Fibroblast of skin of left biceps (primary cell): ENCODE measurements around the gene KIF16B.
"Not testable (repeated sequence)": the region's sequence is repeated elsewhere in the genome, so short reads cannot be mapped to it uniquely, and the experiment has no call there.

Source experiments
- DNase-seq, 2 experiments: peaks; one replicate each; pipeline ENCODE4 v3.0.0-alpha.2; 2013; ENCODE audit warnings: low read depth in 2 of 2

The KIF16B gene

DNA sequence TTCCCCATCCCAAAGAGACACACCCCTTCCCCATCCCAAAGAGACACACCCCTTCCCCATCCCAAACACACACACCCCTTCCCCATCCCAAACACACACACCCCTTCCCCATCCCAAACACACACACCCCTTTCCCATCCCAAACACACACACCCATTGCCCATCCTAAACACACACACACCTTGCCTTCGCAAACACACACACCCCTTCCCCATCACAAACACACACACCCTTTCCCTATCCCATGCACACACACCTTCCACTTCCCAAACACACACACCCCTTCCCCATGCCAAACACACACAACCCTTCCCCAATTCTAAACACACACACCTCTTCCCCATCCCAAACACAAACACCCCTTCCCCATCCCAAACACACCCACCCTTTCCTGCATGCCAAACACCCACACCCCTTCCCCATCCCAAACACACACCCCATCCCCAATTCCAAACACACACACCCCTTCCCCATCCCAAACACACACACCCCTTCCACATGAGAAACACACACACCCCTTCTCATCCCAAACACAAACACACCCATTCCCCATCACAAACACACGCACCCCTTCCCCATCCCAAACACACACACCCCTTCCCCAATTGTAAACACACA is 315.3 kb downstream of the KIF16B start:
- DNase-seq, result no peak

DNA sequence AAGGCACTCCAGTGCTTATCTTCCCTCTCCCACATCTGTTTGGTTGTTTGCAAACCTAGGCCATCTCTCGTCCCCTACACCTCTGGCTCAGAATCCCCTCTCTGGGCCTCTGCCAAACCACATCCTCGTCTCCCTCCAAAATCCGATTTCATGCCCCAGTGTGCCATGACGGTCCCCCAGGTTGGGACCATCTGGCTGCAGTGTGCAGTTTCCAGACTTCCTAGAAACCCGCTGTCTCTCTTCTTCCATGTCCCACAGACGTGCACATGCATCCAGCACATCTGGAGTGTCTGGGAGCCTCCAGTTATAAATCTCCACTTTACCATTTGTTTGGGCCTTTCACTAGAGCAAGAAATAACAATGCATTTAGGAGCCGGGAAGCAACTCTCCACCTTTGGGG is 316.2 kb downstream of the KIF16B start:
- DNase-seq, result no peak

GRCh38 chr20:16246870-16247269 is 326.4 kb downstream of the KIF16B start:
- DNase-seq, result no peak

GRCh38 chr20:16246291-16246690 is 327.0 kb downstream of the KIF16B start:
- no peak for DNase-seq

GRCh38 chr20:16245879-16246278 is 327.4 kb downstream of the KIF16B start:
- no peak for DNase-seq

- DNase-seq, result no peak
Measured at GRCh38 chr20:16244892-16245291, 328.4 kb downstream of the KIF16B start.

- no peak for DNase-seq
Measured at GRCh38 chr20:16243470-16243869, 329.8 kb downstream of the KIF16B start.

DNA sequence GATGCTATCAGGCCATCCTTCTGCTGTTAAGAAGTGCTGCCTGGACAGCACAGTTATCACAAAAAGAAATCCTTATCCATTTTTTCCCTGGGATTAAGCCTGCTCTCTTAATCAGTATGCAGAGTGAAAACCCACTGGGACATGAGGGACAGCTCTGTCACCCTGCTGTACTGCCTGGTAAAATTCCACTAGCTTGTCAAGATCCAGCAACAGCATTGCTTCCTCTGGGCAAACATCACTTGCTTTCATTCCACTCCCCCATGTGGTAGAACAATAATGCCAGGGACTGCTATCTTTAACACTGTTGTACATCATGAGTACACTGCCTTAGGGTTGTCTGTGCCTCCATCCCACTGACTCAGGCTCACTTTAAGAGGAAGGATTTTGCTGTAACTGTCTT is 331.3 kb downstream of the KIF16B start:
- DNase-seq, result no peak

GRCh38 chr20:16240355-16240754 is 332.9 kb downstream of the KIF16B start:
- DNase-seq, result no peak

DNA sequence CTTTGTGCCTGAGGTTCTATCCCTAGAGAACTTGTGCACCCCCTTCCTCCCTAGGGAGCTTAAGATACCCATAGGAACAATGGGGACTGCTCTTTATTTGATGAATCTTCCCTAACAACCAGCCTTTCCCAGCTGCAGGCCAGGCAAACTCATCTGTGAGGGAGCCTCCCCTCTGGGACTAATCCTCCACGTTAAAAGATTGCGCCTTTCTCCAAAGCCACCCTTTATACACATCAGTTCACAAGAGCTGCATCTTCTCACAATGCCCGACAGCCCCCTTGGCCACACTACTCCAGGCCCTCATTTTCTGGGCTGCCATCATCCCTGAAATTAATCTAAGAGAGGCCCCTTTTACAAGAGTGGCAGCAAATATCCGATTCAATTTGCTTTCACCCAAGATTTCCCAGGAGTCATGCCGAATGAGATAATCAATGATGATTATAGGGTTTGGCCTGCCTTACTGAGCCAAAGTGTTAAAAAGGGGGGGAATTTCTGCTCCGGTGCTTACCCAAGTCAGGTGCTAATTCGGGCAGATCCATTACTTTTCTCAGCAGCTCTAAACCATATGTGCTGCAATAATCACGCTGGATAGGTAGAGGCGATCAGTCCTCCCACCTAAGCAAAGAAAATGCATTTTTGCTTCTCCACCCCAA is 336.5 kb downstream of the KIF16B start:
- no peak for DNase-seq

GRCh38 chr20:16230402-16230801 is 342.8 kb downstream of the KIF16B start:
- no peak for DNase-seq

DNA sequence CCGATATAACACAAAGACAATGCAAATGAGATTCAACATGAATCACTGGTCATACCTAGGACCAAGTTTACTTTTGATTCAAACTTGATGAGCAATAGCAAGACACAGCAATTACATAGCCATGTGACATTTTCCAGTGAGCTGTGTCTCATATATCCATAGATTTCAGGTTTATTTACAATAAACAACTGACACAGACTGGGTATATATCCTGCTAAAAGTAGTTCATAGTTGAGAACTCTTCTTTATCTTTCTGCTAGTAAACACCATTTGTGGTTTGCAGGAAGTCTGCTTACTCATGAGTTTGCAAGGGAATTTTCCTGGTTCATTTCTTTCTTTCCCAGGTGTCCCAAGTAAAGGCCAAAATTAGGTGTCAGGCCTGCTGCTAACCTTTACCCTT is 343.4 kb downstream of the KIF16B start:
- DNase-seq, result no peak

- no peak for DNase-seq
Measured at GRCh38 chr20:16228722-16229121, 344.5 kb downstream of the KIF16B start.

DNA sequence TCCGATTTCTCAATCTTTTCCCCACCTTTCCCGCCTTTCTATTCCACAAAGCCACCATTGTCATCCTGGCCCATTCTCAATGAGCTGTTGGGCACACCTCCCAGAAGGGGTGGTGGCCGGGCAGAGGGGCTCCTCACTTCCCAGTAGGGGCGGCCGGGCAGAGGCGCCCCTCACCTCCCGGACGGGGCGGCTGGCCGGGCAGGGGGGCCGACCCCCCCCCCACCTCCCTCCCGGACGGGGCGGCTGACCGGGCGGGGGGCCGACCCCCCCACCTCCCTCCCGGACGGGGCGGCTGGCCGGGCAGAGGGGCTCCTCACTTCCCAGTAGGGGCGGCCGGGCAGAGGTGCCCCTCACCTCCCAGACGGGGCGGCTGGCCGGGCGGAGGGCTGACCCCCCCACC is 346.3 kb downstream of the KIF16B start:
- DNase-seq, result not testable (repeated sequence)

GRCh38 chr20:16224836-16225235 is 348.4 kb downstream of the KIF16B start:
- DNase-seq, result no peak

- DNase-seq, result no peak
Measured at GRCh38 chr20:16222859-16223411, 350.3 kb downstream of the KIF16B start.
